Suppressor macrophage (primary cell): ENCODE measurements around the gene C22orf42.
"Not testable (repeated sequence)": the region's sequence is repeated elsewhere in the genome, so short reads cannot be mapped to it uniquely, and the experiment has no call there.

Experiments
- DNase-seq, 4 experiments: peaks; one replicate each; pipeline ENCODE4 v3.0.0-alpha.2; 2020 to 2022
- total RNA-seq, 17 experiments: gene quantifications; one replicate each; lab custom pipeline; 2026; ENCODE audit warnings: mixed read lengths in 6 of 17, inconsistent platforms in 3 of 17; lab: John Stamatoyannopoulos, UW

Gene C22orf42, protein sequence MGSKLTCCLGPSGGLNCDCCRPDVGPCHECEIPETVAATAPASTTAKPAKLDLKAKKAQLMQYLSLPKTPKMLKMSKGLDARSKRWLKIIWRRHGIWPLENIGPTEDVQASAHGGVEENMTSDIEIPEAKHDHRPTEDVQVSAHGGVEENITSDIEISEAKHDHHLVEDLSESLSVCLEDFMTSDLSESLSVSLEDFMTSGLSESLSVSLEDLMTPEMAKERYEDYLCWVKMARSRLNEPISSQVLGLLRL
- 0 to 1.2 (median 0.20) reads per million in 17 experiments for total RNA-seq

DNA sequence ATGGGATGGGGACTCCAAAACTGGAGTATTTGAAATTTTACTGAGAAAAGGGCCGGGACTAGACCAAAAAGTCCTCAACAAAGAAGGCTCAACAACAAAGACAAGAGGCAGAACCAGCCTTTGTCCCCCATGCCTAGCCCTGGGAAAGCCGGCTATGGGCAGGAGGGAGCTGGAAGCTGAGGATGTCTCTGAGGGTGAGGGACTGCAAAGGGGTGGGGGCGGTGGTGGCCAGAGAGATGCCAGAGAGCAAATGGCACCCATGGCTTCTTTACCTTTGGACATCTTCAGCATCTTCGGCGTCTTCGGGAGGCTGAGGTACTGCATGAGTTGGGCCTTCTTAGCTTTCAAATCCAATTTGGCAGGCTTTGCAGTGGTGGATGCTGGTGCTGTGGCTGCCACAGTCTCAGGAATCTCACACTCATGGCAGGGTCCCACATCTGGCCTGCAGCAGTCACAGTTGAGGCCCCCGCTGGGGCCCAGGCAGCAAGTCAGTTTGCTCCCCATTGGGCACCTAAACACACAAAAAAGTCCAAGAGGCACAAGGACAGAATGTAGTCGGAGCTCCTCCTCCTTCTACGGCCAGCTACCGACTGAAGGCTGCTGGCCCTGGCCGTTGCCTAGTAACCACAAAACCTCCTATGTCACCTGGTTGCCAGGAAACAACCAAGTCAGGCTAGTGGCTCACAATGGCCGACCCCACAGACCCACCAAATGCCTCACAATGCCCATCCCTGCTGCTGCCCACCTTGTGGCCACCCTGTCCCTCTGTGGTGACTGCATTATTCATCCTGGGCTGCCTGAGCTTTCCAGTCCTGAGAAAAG is at the start of gene C22orf42:
C22orf42 (minus strand) TSS at position 592 of the 822 bp plus-strand sequence; CDS start at position 504, 88 bp downstream.
- no peak for DNase-seq

DNA sequence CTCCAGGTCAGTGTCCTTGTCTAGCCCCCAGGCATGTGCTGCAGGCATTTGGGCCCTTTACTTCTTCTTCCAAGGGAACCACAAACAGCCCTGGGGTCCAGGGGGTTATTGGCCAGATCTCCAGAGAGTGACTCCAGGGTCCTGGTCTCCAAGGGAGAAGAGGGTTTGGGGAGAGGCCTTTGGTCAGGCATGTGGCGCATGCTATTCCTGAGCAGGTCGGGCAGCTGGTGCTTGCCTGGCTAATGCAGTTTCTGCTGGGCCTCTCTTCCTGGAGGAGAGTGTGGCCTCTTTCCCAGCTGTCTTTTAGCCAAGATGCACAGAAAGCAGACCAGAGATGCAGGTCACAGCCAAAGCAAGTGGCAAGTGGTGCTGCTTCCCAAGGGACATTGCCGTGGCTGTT is 49.6 kb upstream of the C22orf42 start:
- DNase-seq = no peak

DNA sequence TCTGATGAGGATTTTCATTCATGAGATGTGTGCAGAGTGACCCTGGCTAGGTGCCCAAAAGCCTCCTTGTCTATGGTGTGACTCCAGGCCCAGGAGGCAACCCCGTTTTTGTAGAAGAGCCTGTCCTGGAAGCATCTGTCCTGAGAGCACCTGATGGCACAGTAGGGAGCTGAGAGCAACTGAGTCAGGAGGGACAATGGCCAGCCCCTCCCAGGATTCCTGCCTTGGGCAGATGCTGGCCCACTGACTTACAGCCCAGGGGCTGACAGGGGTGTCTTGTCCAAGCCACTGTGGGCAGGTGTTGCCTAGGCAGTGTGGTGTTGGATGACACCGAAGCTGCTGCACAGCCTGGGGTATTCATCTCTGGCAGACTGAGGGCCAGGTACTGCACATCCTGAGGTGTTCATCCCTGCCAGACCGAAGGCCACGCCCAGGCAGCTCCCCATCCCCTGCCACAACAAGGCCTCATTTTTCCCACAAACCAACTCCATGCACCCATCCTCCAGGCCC is 48.9 kb upstream of the C22orf42 start:
- DNase-seq = no peak

DNA sequence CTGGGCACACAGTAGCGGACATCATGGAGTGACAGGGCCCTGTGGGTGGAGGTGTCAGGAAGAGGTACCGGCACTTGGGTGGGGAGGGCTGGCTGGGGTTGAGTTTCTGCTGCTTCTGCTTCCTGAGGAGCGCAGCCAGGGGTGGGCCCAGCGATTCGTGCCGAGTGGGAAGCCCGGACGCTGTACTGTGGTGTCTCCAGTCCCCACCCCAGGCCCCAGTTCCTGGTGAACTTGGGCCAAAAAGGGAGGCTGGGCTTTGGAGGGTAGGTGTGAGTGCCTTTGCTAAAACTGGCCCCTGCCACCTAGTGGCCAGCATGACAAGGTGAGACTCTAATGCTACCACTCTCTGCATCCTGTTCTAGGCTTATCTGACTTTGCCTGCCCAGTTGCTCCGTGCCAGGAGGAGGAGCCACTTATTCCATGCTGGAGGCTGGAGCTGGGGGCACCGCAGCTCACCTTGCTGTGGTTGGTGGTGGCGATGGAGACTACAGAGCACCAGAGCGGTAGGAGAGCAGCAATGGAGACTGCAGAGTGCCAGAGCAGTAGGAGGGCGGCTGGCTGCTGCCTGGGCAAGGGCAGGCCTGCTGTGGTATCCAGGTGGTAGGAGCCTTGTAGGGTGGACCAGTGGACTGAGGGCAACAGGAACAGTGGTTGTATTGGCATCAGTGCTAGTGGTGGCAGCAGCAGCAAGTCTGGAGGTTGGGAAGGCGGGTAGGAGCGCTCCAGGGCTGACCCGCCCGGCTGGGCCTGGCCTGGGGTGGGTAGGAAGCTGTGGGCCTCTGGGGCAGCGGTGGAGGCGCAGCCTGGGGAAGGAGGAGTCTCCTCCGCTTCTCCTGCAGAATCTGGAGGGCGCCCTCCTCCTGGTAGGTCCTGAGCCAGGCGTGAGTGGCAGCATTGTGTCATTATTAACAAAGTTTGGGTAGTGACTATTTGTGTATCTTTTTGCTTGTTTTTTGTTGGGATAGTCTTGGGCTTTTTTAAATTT is 48.0 kb upstream of the C22orf42 start:
- peak; percentile 27 to 61 (median 56) for DNase-seq

DNA sequence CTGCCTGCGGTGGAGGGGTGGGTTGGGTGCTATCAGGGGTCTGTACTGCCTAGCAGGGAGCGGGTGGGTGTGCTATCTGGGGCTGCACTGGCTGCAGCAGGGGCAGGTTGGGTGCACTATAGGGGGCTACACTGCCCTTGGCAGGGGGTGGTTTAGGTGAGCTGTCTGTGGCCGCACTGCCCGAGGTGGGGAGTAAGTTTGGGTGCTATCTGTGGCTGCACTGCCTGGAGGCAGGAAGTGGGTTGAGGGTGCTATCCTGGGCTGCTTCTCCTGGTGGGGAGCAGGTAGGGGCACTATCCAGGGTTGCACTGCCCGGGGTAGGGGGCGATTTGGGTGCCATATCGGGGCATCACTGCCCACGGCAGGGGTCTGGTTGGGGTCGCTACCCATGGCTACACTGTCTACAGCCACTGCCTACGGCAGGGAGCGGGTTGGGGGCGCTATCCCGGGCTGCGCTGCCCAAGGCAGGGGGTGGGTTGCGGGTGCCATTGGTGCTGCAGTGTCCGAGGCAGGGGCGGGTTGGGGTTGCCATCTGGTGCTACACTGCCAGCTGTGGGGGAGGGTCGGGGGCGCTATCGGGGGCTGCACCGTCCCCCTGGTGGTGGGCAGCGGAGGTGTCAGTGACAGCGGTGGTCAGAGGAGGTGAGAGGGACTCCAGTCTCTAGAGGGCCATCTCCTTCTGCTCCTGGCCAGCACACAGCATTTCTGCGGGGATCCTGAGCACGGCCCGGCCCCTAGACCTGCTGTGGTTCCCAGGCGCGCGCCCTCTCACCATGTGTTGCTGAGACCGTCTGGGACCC is 47.1 kb upstream of the C22orf42 start:
- no peak for DNase-seq

DNA sequence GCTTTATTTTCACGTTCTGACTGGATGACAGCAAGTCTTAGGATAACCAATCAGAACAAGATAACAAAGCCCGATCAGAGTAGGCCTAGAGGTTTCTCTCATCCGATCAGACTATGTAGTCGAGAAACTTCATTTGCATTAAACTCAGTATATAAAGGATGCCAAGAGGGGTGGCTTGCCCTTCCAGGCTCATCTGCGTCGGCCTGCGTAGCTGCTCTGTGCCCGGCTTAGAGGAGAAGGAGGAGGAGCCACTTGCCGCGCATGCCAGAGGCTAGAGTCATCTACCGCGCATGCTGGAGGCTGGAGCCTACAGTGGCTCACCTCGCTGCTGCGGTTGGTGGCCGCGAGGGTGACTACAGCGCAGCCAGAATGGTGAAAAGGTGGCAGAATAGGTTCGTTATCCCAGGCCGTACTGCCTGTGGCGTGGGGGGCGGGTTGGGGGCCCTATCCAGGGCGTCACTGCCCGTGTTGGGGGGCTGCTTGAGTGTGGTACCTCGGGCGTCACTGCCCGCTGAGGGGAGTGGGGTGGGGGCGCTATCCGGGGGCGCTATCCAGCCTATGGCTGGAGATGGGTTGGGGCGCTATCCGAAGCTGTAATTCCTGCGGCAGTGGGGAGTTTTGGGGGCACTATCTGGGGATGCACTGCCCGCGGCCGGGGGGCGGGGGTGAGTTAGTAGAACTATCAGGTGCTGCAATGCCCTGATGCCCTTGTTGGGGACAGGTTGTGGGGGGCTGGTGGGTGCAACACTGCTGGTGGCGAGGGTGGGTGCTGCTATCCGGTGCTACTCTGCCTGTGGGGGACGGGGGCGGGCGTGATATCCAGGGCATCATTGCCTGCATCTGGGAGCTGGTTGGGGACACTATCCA is 46.0 kb upstream of the C22orf42 start, which contains the start of gene RFPL2:
RFPL2 (minus strand) TSS at position 218 of the 867 bp plus-strand sequence. CDS start 2,622 bp downstream, outside the sequence.
- DNase-seq = peak in 1 of 4 experiments; percentile 18

DNA sequence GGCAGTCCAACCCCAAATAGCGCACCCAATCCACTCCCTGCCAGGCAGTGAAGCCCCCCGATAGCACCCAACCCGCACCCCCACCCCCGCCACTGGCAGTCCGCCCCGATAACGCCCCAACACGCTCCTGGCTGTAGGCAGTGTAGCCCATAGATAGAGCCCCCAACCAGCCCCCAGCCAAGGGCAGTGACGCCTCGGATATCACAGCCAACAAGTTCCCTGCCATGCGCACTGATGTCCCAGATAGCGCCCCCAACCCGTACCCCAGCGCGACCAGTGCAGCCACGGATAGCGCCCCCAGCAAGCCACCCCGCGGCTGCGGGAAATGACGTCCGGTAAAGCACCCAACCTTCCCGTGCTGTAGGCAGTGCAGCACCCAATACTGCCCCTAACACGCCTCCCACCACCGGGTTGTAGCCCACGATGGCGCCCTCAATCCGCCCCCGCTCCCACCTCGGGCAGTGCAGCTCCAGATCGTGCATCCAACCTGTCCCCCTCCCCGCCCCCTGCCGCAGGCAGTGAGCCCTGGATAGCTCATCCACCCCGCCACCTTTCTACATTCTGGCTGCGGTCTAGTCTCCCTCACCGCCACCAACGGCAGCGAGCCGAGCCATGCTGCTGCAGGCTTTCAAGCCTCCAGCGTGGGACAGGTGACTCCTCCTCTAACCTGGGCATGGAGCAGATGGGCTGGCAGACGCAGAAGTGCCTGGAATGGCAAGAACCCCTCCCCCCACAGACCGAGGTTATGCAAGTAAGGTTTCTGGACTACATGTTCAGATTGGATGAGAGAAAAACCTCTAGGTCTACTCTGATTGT is 45.1 kb upstream of the C22orf42 start:
- no peak for DNase-seq

DNA sequence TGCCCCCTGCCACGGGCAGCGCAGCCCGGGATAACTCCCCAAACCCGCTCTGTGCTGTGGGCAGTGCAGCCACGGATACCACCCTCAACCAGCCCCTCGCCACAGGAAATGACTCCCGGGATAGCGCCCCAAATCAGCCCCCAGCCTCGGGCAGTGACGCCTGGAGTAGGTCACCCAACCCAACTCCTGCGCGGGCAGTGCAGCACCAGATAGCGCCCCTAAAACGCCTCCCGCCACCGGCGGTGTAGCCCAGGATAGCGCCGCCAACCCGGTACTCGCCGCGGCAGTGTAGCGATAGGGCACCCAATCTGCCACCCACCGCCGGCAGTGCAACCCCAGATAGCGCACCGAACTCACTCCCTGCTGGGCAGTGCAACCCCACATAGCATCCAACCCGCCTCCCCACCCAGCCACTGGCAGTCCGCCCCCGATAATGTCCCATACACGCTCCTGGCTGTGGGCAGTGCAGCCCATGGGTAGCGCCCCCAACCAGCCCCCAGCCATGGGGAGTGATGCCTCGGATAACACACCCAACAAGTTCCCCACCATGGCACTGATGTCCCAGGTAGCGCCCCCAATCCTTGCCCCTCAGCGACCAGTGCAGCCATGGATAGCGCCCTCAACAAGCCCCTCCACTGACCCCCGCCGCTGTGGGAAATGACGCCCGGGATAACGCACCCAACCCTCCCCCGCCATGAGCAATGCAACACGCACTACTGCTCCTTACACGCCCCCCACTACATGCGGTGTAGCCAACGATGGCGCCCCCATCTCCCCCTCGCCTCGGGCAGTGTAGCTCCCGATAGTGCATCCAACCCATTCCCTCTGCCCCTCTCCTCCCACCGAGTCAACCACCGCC is 44.3 kb upstream of the C22orf42 start:
- no peak for DNase-seq

DNA sequence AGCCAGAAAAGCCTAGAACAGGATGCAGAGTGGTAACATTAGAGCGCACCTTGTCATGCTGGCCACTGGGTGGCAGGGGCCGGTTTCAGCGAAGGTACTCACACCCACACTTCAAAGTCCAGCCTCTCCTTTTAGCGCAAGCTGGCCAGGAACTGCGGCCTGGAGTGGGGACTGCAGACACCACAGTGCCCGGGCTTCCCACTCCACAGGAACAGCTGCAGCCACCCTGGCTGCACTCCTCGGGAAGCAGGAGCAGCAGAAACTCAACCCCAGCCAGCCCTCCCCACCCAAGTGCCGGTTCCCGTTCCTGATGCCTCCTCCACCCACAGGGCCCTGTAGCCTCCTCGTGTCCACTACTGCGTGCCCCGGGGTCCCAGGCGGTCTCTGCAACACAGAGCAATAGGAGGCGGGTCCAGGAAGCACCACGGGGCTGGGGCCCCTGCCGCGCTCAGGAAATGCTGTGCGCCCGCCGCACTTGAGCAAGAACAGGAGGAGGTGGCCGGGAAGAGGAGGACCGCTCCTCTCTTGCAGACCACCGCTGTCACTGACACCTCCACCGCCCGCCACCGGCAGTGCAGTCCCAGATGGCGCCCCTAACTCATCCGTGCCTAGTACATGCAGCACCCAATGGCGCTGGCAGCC is 43.6 kb upstream of the C22orf42 start:
- peak; percentile 54 to 79 (median 69) for DNase-seq

DNA sequence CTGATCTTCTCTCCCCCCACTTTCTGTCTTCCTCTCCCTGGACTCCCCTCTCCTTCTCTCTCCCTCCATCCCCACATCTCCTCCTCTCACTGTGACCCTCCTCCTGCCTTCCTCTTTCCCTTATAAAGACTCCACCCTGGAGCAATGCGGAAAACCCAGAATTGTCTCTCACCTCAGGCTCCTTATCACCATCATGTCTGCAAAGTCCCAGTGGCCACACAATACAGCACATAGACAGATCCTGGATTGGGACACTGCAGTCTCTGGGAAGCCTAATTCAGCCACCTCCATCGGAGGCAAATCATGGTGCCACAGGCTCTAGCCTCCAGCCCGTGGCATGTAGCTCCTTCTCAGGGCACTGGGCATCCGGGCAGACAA is 43.0 kb upstream of the C22orf42 start:
- DNase-seq = no peak

DNA sequence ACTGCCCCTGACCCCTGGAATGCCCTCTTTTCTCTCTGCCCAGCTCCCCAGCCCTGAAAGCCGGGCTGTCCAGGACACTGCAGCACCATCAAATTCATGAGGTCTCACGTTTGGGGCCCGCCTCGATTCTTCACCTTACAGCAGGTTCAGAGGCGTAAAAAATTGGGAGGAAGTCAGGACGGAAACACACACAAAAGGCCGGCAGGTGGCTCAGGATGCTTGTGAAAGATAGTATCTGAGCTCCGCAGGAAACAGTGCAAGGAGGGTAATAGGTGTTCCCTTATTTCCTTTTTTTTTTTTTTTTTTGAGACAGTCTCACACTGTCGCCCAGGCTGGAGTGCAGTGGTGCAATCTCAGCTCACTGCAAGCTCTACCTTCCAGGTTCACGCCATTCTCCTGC is 41.6 kb upstream of the C22orf42 start:
- no peak for DNase-seq

DNA sequence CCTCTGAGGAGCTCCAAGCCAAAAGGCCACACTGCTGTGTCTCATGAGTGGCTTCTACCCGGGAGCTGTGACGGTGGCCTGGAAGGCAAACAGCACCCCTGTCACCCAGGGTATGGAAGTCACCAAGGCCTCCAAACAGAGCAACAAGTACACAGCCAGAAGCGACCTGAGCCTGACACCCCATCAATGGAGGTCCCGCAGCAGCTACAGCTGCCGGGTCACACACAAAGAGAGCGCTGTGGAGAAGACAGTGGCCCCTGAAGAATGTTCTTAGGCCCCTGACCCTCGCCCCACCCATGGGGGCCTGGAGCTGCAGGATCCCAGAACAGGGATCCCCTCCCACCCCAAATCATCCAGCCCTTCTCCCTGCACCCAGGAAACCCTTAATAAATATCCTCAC is 40.9 kb upstream of the C22orf42 start:
- DNase-seq = no peak

DNA sequence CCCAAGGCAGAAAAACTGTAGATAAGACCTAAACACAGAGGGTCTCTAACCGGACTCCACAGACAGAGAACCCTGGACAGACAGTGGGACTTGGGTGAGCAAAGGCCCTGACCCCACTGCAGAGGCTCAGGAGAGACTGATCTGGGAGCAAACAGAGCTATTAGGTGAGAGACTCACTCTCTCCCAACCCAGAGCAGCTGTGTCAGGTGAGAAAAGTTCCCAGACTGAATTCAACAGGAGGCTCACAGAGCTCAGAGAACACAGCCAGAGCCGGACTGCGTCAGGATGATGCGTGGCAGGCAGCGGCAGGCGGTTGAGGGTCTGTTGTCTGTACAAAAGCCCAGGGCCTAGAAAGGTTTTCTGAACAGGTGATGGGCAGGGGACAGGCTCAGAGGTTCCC is 40.2 kb upstream of the C22orf42 start:
- no peak for DNase-seq

DNA sequence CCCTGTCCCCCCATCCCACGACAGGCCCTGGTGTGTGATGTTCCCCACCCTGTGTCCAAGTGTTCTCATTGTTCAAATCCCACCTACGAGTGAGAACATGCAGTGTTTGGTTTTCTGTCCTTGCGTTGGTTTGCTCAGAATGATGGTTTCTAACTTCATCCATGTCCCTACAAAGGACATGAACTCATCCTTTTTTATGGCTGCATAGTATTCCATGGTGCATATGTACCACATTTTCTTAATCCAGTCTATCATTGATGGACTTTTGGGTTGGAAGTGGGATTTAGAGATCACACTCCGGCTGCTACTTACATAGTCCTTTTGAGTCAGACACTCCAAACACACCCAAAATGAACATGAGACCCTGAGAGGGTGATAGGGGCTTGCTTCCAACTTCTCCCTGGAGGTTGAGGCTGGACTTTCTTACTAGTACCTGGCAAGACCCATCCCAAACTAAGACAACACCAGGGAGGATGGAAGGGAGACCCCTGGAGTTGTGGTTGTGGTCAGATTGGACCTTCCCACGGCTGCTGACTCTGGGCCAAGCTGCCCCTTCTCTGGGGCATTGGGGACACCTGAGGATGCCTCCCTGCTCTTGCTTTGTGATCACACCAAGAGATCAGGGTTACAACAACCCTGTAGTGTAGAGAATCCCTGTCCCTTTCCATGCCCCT is 38.6 kb upstream of the C22orf42 start:
- not testable (repeated sequence) for DNase-seq

DNA sequence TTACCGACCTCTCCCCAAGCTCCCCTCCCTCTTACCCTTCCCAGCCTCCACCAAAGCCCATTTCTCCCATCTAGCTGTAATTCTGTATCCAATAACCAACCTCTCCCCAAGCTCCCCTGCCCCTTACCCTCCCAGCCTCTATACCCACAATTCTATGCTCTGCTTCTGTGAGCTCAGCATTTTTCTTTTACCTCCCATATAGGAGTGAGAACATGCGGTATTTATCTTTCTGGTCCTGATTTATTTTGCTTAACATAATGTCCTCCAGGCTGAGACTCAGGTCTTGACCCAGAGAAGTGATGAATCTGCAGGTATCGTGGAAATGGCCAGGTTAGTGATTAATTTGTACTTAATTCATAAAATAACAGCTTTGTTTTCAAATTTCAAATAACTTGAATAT is 36.8 kb upstream of the C22orf42 start:
- DNase-seq = not testable (repeated sequence)

DNA sequence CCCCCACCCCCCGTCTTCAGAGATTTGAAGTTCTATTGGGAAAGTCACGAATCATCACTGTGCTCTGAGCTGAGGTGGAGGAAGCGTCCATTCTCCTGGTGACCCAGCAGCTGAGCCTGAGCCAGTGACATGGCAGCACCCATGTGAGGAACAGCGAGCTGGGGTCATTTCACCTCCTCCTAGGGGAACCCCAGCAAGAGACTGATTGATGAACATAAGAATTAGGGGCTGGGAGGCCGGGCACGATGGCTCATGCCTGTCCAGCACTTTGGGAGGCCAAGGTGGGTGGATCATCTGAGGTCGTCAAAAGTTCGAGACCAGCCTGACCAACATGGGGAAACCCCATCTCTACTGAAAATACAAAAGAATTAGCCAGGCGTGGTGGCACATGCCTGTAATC is 34.2 kb upstream of the C22orf42 start:
- DNase-seq = not testable (repeated sequence)

DNA sequence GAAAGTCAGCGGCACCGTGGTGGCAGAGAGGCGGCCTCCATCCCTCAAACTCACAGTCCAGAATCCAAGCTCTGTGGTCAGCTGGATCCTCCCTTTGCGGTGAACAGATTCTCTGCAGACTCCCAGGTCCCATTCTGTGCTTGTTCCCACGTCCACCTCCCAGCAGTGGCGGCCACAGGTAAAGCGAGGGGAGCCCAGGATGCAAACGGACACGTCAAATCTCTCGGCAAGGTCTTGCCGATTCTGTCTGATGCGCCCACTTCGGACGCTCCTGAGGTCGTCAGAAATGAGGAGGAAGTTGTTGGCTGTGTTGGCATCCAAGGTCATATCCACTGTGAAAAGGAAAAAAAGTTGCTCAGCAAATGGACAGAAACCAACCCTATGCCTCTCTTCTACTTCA is 31.9 kb upstream of the C22orf42 start:
- DNase-seq = not testable (repeated sequence)
